ENCODE data around the gene PTPRR.
A peak's percentile ranks its signal among the peaks of the same experiment; 100 is the strongest.

The PTPRR gene

GRCh38 chr12:70598467-70599193, 321.9 kb downstream of the PTPRR start:
- DNase-seq (ENCODE audit: low spot score), result no peak

DNA sequence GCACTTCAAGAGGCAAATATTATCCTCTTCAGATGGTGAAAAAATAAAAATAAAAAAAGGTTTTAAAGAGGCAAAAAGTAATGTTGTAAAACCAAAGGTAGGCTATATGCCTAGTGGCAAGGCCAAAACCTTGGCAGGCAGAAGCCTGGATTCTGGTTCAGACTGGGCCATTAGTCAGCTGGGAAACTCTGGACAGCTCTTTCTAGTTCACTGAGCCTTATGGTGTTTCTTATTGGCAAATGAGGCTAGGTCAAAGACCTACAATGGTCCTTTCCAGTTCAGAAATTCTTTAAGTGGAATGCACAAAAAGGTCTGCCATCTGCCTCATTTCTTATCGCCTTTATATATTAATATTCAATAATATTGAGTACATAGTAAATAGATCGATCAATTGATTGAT, 327.9 kb downstream of the PTPRR start:
- no peak for DNase-seq (ENCODE audit: low spot score)

DNA sequence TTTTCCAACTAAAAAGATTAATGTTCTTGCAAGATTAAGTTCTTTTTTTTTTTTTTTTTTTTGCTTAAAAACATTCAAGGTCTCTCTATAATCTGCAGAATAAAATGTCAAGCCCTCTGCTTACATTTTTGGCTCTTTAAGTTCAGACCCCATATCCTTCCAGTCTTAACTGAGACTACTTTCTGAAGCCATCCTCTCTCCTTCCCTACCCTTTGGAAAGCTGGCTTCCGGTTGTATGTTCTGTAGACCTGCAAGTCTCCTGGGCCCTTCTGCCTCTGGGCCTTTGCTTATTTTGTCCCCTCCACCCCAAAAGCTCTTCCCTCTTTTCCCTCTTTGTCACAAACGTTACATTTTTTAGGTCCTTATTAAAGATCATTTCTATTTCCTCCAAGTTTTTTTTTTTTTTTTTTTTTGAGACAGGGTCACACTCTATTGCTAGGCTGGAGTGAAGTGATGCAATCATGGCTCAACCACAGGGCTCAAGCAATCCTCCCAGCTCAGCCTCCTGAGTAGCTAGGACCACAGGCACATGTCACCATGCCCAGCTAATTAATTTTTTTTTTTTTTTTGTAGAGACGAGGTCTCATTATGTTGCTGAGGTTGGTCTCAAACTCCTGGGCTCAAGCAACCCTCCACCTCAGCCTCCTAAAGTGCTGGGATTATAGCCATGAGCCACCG, 329.9 kb downstream of the PTPRR start:
- no peak for DNase-seq (ENCODE audit: low spot score)

DNA sequence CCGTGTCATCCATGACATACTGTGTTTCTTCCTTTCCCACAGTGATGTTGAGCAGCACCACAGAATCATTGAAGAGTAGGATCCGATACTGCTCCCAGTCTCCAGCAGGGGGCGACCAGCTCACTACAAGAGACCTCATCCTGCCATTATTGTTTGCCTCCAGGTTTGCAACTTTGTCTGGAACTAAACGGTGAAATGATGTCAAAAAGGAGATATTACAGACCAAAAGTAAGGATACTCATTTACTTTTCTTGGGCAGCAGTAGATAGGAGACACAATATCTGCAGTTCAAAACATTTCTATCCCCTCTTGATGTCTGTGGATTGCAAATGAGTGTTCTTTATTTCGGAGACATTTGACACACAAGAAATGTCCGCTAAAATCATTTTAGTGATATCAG, 330.5 kb downstream of the PTPRR start:
- peak; percentile 80 for DNase-seq (ENCODE audit: low spot score)
